ENCODE results near the gene LLGL2.
"Not testable (repeated sequence)": the region's sequence is repeated elsewhere in the genome, so short reads cannot be mapped to it uniquely, and the experiment has no call there.

LLGL2 gene

GRCh38 chr17:75524970-75525805 is at the start of gene LLGL2:
Gene LLGL2 (plus strand): TSS chr17:75525697. CDS start chr17:75543427, 17,730 bp downstream.
- DNase-seq (ENCODE audit: low read depth, low spot score) = no peak

DNA sequence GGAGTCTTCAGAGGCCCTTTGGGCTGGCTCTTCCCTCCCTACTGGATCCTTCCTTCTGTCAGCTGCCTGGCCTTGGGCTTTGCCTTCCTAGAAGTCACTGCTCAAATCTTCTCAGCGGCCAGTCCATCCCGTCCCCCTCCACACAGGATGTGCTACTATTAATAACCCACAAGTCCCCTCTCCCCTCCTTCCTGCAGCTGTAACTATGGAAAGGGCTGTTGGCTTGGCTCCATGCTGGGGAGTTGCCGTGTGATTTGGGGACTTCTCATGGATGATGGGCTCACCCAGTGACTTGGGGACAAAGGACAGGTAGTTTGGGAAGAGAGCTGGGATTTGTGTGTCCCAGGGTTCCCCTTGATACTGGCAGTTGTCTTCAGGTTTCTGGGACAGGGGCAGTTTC is 49.6 kb upstream of the LLGL2 start:
- no peak for DNase-seq (ENCODE audit: low read depth, low spot score)

DNA sequence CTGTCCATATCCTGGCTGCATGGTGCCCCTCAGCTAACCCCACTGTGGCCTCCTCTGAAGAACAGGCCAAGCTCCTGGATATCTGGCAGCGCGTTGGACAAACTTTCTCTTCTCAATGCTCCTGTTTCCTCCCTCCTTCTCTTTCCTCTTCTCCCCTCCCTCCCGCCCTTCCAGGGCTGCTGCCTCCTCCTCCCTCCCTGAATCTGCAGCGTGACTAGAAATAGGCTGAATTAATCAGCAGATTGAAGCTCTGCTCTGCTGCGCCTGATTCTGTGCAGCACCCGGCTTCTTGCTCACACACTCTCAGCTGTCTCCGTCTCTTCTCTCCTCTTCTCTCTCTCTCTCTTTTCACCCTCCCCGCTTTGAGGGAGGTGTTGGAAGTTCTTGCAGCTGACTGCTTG is 49.2 kb upstream of the LLGL2 start:
- DNase-seq (ENCODE audit: low read depth, low spot score) = no peak

- no peak for DNase-seq (ENCODE audit: low read depth, low spot score)
Measured at GRCh38 chr17:75476752-75477489, 48.6 kb upstream of the LLGL2 start.

DNA sequence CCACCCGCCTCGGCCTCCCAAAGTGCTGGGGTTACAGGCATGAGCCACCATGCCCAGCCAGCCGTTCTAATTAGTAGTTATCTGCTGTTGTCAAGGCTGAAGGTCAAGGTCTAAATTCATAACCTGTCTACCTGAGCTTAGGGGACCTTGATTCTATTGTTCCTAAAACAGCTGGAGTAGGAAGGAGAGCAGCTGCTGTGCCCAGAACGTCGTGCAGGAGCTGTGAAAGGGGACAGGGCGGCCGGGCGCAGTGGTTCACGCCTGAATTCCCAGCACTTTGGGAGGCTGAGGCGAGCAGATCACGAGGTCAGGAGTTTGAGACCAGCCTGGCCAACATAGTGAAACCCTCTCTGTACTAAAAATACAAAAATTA is 48.0 kb upstream of the LLGL2 start:
- not testable (repeated sequence) for DNase-seq (ENCODE audit: low read depth, low spot score)

DNA sequence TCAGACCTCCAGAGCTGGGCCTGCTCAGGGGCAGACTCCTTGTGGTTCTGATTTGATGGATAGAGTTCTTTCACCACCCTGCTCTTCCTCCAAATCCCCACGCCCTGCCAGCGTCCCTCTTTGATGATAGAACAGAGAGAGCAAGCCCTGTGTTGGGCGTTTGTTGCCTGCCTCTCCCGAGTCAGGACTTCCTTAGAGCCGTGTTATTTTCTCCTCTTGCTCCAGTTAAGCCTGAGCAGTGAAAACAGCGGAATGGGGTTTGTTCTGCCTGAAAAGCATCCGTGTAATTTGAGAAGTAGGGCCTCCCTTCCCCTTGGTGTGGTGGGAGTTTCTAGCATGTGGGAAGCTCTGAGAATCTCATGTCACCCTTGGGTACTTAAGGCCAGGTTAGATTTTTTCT is 47.0 kb upstream of the LLGL2 start:
- DNase-seq (ENCODE audit: low read depth, low spot score) = no peak

GRCh38 chr17:75480281-75480680 is 45.2 kb upstream of the LLGL2 start:
- DNase-seq (ENCODE audit: low read depth, low spot score) = no peak

GRCh38 chr17:75481194-75482068 is 44.1 kb upstream of the LLGL2 start:
- DNase-seq (ENCODE audit: low read depth, low spot score) = no peak

GRCh38 chr17:75482098-75482942 is 43.2 kb upstream of the LLGL2 start:
- no peak for DNase-seq (ENCODE audit: low read depth, low spot score)

DNA sequence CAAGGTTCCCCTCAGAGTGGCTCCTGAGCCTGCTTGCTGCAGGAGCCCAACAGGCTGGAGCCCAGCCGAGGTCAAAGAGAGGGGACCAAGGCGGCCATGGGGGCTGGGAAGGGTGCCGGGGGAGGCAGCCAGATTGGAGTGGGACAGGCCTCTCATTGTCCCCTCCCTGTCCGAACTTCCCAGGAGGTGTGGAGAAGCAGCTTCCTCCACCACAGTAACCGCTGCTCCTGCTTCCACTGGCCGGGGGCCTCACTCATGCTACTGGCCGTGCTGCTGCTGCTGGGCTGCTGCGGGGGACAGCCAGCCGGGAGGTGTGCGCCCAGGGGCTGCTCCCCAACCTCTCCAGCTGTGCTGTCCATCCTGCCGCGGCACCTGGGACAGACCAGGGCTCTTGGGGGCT is 39.8 kb upstream of the LLGL2 start:
- no peak for DNase-seq (ENCODE audit: low read depth, low spot score)

DNA sequence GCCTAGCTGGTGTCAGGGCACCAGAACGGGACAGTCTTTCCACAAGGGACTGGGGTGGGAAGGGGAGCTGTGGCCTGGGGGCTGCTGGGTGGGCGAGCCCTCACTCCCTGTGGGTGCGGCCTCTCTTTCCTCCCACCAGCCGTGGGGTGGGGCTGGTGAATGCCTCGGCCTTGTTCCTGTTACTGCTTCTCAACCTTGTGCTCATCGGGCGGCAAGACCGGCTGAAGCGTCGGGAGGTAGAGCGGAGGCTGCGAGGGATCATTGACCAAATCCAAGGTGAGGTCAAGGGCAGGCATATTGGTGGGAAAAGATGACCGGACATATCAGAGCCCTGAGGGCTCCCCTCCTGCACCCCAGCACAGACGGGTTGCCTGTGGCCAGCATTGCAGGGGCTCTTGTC is 39.3 kb upstream of the LLGL2 start:
- no peak for DNase-seq (ENCODE audit: low read depth, low spot score)

DNA sequence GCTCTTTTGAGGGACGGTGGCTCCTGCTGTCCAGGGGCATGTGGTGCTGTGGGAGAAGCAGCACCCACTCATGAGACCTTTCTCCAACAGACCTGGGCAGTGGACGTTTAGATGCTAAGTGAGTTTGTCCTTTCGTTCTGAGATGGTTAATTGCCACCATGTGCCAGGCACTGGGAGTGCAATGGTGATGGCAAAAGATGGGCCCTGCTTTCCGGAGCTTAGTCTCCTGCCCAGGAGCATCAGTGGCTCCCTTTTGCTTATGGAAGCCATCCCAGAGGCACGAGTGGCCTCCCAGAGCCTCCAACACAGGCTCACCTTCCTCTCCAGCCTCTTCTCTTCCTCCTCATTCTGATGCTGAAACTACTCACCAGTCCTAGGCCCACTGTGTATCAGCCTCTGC is 38.5 kb upstream of the LLGL2 start:
- DNase-seq (ENCODE audit: low read depth, low spot score) = no peak

GRCh38 chr17:75487351-75488070 is 38.0 kb upstream of the LLGL2 start:
- no peak for DNase-seq (ENCODE audit: low read depth, low spot score)

DNA sequence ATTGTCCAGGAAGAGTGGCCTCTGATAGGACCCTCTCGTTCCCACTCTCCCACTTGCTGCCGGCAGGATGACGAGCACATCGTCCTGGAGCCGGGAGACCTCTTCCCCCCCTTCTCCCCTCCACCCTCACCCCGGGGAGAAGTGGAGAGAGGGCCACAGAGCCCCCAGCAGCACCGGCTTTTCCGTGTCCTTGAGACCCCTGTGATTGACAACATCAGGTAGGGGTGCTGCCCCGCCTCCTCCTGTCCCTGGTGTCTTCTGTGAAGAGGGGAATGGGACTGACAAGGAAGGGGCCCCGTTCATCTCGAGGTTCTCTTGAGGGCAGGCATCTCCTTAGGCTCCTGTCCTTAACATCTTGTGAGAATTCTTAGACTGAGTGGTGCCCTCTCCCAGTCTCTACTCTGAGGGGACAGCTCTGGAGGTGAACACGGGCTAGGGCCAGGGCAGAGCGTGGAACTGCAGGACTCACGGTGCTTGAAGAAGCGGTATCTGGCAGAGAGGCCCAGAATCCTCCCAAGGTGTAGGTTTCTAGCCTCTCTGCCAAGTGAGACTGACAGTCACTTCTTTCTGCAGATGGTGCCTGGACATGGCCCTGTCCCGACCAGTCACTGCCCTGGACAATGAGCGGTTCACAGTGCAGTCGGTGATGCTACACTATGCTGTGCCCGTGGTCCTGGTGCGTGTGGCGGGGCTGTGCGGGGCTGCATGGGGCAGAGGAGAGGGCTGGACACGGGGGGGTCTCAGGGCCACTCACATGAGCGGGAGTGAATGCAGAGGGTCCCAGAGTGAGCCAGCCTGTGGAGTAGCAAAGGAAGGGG is 36.6 kb upstream of the LLGL2 start:
- no peak for DNase-seq (ENCODE audit: low read depth, low spot score)

DNA sequence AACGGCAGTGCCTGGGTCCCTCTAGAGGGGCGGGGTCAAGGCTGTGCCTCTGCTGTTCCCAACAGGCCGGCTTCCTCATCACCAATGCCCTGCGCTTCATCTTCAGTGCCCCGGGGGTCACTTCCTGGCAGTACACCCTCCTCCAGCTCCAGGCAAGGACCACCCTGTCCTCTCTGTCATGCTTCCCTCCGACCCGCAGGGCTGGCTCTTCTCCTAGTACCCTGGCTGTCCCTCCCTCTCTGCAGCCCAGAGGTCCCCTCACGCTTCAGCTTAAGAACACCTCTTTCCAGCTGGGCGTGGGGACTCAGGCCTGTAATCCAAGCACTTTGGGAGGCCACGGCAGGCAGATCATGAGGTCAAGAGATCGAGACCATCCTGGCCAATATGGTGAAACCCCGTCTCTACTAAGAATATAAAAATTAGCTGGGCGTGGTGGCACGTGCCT is 36.0 kb upstream of the LLGL2 start:
- no peak for DNase-seq (ENCODE audit: low read depth, low spot score)

DNA sequence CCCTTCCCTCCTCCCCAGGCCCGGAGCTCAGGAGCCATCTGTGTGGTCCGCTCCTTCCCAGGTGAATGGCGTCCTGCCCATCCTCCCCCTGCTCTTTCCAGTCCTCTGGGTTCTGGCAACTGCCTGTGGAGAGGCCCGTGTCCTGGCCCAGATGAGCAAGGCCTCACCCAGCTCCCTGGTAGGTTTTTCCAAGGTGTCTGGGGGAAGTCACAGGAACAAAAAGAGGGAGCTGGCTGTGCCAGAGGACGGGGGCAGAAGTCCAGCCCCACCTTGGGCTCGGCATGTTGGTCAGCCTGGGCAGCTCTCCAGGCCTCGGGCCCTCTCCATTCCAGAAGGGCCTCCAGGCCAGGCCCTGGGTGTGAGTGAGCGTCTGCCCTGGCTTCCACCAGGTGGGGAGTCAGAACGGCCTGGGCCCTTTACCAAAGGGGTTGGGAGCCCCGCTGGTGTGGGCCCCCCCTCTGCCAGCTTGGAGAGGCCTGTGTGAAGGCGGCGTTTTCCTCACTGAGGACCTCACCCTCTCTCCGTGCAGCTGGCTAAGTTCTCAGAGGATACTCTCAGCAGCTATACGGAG is 35.2 kb upstream of the LLGL2 start:
- DNase-seq (ENCODE audit: low read depth, low spot score) = no peak

- no peak for DNase-seq (ENCODE audit: low read depth, low spot score)
Measured at GRCh38 chr17:75490953-75491649, 34.4 kb upstream of the LLGL2 start.

DNA sequence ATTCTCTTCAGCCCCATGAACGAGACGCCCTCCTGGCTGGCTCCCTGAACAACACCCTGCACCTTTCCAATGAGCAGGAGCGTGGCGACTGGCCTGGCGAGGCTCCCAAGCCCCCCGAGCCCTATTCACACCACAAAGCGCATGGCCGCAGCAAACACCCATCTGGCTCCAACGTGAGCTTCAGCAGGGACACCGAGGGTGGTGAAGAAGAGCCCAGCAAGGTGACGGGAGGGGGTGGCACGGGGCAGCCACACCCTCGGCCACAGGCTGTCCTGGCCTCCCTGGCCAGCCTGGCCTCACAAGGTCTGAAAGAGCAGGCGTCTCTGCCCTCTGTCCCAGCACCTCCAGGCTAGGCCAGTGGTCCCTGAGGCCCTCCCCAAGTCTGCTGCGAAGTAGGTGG is 33.8 kb upstream of the LLGL2 start:
- DNase-seq (ENCODE audit: low read depth, low spot score) = no peak

Data from smooth muscle cell of the brain vasculature (primary cell).